Epithelial cell of esophagus (primary cell): Measurements from ENCODE around the gene DCLRE1B.
A peak's percentile ranks its signal among the peaks of the same experiment; 100 is the strongest.

ENCODE experiments used
- DNase-seq: peaks from one replicate; pipeline ENCODE4 v3.0.0; 2010; ENCODE audit warnings: low read depth
- H3K4me3 ChIP-seq: 2 replicates; pipeline ENCODE4 v1.5.1; 2011; ENCODE audit warnings: mild to moderate bottlenecking, low read length, control low read depth
- CTCF ChIP-seq: IDR thresholded peaks from 2 replicates; pipeline ENCODE4 v1.5.1; 2011; ENCODE audit warnings: low read depth, mild to moderate bottlenecking, low read length, control low read depth, inconsistent platforms; ENCODE audit not compliant: insufficient read depth; ENCODE audit errors: missing control alignments

DCLRE1B gene

GRCh38 chr1:113904674-113905434, at the start of gene DCLRE1B, which contains the start of gene AP4B1:
Gene DCLRE1B, plus strand, starts transcription at chr1:113905326. Its CDS starts 261 bp downstream, at chr1:113905587.
Gene AP4B1, minus strand, starts transcription at chr1:113904799. Its CDS starts 82 bp downstream, at chr1:113904717.
- peak; percentile 100 for DNase-seq
- peak within 1 kb of the TSS; percentile 87 for H3K4me3 ChIP-seq
- peak; percentile 70 for TF ChIP-seq CTCF

- no peak overlapping the region for H3K4me3 ChIP-seq
- TF ChIP-seq CTCF = no peak
- DNase-seq = peak; percentile 14
Observed at GRCh38 chr1:113855630-113856400, 49.3 kb upstream of the DCLRE1B start.

- no peak for DNase-seq
- H3K4me3 ChIP-seq = no peak overlapping the region
- TF ChIP-seq CTCF = no peak
Observed at GRCh38 chr1:113856401-113856790, 48.7 kb upstream of the DCLRE1B start.

GRCh38 chr1:113857776-113858175, 47.4 kb upstream of the DCLRE1B start:
- no peak for DNase-seq
- no peak overlapping the region for H3K4me3 ChIP-seq
- no peak for TF ChIP-seq CTCF

GRCh38 chr1:113858418-113858817, 46.7 kb upstream of the DCLRE1B start:
- DNase-seq = no peak
- H3K4me3 ChIP-seq = no peak overlapping the region
- TF ChIP-seq CTCF = no peak

GRCh38 chr1:113858982-113859381, 46.1 kb upstream of the DCLRE1B start:
- no peak for TF ChIP-seq CTCF
- H3K4me3 ChIP-seq = no peak overlapping the region
- DNase-seq = no peak
